Hypothalamus (tissue), 51 donors: ENCODE data around the gene FAM240A.
"Not testable (repeated sequence)": the region's sequence is repeated elsewhere in the genome, so short reads cannot be mapped to it uniquely, and the experiment has no call there.

Source experiments
- DNase-seq, 51 donors: peaks; one replicate each; lab custom pipeline; 2025; lab: John Stamatoyannopoulos, UW

FAM240A gene

GRCh38 chr3:46612324-46612723 lies at the start of gene FAM240A:
FAM240A (plus strand) TSS chr3:46612525; CDS start chr3:46612684, 159 bp downstream.
- peak in 13 of 51 donors; percentile 6 to 59 (median 26) for DNase-seq

GRCh38 chr3:46564190-46565021 lies 47.9 kb upstream of the FAM240A start:
- no peak for DNase-seq

DNA sequence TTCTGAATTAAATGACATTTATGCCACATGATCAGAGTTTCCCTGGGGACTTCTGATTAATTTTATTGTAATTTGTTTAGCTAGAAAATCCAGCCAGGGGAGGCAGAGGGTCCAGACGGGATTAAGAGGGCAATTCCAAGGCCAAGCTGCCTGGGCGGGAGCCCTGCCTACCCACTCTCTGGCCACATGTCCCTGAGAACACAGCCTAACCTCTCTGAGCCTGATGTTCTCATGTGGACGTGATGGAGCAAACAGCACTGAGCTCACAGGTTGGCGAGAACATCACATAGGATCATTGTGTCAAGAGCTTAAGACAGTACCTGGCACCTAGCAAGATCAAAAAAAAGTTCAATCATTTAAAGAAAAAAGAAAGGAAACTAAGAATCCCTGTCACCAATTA lies 47.2 kb upstream of the FAM240A start:
- no peak for DNase-seq

DNA sequence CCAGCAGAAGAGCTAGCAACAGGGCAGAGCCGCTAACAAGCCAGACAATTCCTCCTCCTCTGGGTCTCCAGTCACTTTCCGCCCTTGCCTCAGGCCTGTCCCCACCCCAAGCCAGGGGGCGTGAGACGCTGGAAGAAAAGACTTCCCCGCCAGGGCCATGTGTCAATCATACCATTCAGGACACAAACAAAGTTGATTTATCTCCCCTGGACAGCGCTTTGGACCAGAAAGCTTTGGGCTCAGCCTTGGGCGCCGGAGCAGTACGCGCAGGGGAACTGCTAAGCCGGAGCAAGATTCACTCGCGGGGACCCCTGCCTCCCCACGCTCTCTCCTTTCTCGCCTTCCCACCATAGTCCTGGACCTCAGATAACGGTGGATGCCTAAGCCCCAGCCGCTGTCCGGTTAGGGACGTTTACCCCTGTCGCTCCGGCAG lies 46.7 kb upstream of the FAM240A start:
- DNase-seq: peak in 1 of 51 donors; percentile 4

- peak in 4 of 51 donors; percentile 5 to 33 (median 18) for DNase-seq
These were observed 46.2 kb upstream of the FAM240A start, which contains the start of gene LRRC2 for GRCh38 chr3:46566040-46566641. LRRC2 (minus strand) TSS chr3:46566302; CDS start chr3:46551591, 14,711 bp downstream.

DNA sequence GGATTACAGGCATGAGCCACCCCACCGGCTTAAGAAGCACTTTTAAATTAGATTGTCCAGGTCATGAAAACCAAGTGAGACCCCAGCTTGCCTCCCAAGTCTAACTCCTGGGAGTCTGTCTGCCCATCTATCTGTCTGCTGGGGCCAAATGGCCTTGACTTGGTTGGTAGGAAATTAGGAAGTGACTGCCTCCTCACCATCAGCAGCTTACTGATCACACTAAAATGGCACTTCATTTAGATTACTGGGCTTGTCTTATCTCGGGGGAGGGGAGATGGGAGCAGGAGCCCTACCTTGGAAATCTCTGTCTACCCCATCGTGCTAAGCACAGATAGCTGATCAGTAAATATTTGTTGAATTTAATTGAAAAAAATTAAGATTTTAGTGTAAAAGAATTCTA lies 40.6 kb upstream of the FAM240A start:
- no peak for DNase-seq

DNA sequence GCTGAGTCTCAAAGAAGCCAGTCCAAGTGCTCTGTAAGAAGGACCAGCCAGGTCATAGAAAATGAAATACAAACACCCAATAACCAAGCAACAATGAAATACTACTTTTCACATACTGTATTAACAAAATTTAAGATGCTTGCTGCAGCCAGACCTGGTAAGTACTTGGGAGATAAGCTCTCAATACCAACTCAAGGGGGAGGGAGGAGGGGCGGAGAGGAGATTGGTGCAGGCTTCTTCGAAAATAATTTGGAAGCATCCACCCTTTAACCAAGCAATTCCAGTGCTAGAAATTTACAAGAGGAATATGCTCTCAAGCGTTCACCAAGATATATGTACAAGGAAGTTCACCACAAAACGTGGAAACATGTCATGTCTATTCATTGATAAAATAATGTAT lies 38.6 kb upstream of the FAM240A start:
- no peak for DNase-seq

GRCh38 chr3:46574243-46574646 lies 38.1 kb upstream of the FAM240A start:
- DNase-seq: no peak

DNA sequence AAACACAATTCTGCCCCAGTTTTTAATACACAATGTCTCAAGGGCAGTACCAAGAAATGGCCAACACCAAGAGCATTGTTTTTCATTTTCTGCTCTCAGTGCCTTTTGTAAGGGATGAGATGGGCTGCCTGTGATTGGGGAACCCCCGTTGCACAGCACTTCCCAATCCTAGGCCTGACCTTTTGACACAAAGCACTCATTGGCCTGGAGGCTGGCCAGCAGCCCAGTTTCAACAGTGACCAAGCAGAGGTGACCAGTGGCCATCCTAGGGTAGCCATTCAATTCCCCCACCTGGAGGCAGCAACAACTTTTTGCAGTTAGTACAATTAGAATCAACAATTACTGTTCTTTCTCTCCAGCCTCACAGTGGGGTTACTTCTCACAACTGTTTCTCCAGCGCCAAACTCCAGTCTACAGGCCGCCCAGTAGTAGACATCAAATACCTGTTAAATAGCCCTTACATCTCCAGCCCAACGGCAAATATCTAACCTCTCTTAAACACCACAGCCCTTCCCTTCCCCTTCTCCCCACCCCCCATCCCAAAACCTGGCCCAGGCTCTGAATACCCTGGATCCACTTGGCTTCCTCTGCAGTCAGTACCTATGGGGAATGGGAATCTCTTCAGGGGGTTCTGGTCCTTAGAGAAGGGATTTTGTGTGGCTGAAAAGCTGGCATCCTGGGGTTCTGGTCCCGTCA lies 37.3 kb upstream of the FAM240A start:
- no peak for DNase-seq

GRCh38 chr3:46575577-46576222 lies 36.6 kb upstream of the FAM240A start:
- DNase-seq: no peak

DNA sequence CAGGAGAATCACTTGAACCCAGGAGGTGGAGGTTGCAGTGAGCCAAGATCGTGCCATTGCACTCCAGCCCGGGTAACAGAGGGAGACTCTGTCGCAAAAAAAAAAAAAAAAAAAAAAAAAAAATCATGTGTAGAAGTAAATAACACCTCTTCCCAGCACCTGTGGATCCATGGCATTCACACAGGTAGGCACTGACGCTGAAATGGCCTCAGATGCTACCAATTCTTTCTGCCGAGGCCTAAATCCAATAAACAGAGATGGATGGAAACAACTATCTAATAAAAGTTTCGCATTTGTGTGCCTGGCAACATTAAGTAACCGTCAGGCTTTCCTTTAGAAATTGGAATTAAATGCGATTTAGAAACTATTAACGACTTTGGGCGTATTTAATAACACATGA lies 35.9 kb upstream of the FAM240A start:
- DNase-seq: no peak

GRCh38 chr3:46576879-46577278 lies 35.4 kb upstream of the FAM240A start:
- no peak for DNase-seq

- not testable (repeated sequence) for DNase-seq
These were observed 34.6 kb upstream of the FAM240A start for GRCh38 chr3:46577580-46578249.

GRCh38 chr3:46578973-46579755 lies 33.2 kb upstream of the FAM240A start:
- DNase-seq: no peak

DNA sequence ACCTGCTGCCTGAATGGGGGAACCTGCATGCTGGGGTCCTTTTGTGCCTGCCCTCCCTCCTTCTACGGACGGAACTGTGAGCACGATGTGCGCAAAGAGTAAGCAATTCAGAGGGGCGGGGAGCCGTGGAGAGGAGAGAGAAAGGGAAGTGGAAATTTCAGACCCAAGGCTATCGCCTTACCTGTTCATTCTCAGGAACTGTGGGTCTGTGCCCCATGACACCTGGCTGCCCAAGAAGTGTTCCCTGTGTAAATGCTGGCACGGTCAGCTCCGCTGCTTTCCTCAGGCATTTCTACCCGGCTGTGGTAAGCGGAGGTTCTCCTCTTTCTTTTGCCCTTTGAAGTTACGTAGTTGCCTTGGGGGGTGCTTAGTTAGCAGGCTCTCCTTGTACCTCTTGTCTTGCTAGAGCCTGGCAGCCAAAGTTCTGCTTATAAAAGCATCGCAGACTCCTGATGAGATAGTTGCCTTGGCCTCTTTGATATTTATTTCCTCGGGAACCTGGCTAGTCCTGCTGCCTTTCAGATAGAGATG lies 32.5 kb upstream of the FAM240A start:
- DNase-seq: no peak

GRCh38 chr3:46580675-46581074 lies 31.6 kb upstream of the FAM240A start:
- DNase-seq: no peak

DNA sequence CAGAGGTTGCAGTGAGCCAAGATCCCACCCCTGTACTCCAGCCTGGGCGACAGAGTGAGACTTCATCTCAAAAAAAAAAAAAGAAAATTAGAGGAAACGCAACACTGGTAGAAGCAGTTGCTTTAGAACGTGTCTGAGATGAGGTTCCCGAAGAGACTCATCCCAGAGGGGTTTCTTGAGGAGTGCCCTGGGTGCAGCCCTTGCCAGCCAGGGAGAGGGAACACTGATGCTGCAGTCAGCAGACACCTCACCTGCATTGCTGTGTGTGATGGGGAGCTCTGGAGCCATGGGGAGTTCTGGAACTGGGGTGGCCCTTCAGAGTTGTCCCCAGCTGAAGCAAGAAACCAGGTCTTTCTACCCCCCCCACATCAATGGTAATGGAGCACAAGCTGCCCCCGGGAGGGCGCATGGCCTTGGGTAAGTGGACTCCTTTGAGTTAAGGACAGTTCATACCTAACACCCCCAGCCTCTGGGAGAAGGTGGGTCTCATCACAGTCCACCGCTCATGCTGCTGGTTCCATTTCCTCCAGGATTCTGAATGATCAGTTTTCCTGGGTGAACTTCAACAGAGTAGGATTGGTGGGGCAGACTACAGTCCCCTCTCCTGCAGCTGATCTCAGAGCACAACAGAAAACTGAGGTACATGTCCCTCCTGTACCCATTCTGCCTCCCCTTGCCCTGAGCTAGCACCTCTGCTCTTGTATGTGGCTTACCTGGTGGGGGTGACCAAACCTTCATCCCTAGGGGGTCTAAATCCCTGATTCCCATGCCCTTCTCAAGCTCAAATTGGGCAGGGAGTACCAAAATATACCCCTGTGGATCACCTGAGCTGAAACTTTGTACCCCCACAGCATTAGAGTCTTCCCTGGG lies 27.5 kb upstream of the FAM240A start:
- DNase-seq: no peak
